Liver (tissue), 3 donors: ENCODE measurements around the gene PDCD1.

ENCODE experiments used
- CTCF ChIP-seq: fragments of 150-350 bp; IDR thresholded peaks from 2 replicates; pipeline ENCODE4 v1.5.1; 2017; ENCODE audit warnings: improper control_type of control experiment, low read depth, low read length; ENCODE audit not compliant: missing input control
- GABPA ChIP-seq, 2 donors: IDR thresholded peaks in 1 of 2; conservative IDR thresholded peaks in 1 of 2; 2 replicates each; pipeline ENCODE4 v1.6.1; 2016; ENCODE audit warnings: antibody characterized with exemption in 2 of 2, mild to moderate bottlenecking in 1 of 2, moderate library complexity in 1 of 2
- JUND ChIP-seq, 2 donors: IDR thresholded peaks; 2 replicates each; pipeline ENCODE4 v1.6.1; 2016; ENCODE audit warnings: antibody characterized with exemption in 2 of 2
- SP1 ChIP-seq: IDR thresholded peaks from 2 replicates; pipeline ENCODE4 v1.6.1; 2018; ENCODE audit warnings: antibody characterized with exemption, mild to moderate bottlenecking
- TAF1 ChIP-seq: conservative IDR thresholded peaks from 2 replicates; pipeline ENCODE4 v1.6.1; 2016; ENCODE audit warnings: antibody characterized with exemption, mild to moderate bottlenecking
- YY1 ChIP-seq: IDR thresholded peaks from 2 replicates; pipeline ENCODE4 v1.6.1; 2016; ENCODE audit warnings: antibody characterized with exemption, mild to moderate bottlenecking
- ZBTB33 ChIP-seq: IDR thresholded peaks from 2 replicates; pipeline ENCODE4 v1.6.1; 2016; ENCODE audit warnings: antibody characterized with exemption
- TF ChIP-seq, protein P1 (sequence below): IDR thresholded peaks from 2 replicates; pipeline ENCODE4 v1.6.1; 2016; ENCODE audit warnings: antibody characterized with exemption
- TF ChIP-seq, protein P2 (sequence below): IDR thresholded peaks from 2 replicates; pipeline ENCODE4 v1.6.1; 2016; ENCODE audit warnings: antibody characterized with exemption
- TF ChIP-seq, protein P3 (sequence below): IDR thresholded peaks from 2 replicates; pipeline ENCODE4 v1.6.1; 2016; ENCODE audit warnings: antibody characterized with exemption, mild to moderate bottlenecking
- donor health status: healthy.
- donor health status: healthy.

- no peak for TF ChIP-seq CTCF
- TF ChIP-seq GABPA (IDR thresholded peaks at IDR 0.05 in 1 of 2, conservative IDR thresholded peaks at IDR 0.05 in 1 of 2) = no peak
- no peak for TF ChIP-seq SP1
- TF ChIP-seq, protein P1, sequence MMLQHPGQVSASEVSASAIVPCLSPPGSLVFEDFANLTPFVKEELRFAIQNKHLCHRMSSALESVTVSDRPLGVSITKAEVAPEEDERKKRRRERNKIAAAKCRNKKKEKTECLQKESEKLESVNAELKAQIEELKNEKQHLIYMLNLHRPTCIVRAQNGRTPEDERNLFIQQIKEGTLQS = no peak
- no peak for TF ChIP-seq YY1
- TF ChIP-seq, protein P2, sequence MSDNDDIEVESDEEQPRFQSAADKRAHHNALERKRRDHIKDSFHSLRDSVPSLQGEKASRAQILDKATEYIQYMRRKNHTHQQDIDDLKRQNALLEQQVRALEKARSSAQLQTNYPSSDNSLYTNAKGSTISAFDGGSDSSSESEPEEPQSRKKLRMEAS = no peak
- no peak for TF ChIP-seq TAF1
- no peak for TF ChIP-seq ZBTB33
- no peak for TF ChIP-seq JUND (IDR thresholded peaks at IDR 0.05)
- TF ChIP-seq, protein P3, sequence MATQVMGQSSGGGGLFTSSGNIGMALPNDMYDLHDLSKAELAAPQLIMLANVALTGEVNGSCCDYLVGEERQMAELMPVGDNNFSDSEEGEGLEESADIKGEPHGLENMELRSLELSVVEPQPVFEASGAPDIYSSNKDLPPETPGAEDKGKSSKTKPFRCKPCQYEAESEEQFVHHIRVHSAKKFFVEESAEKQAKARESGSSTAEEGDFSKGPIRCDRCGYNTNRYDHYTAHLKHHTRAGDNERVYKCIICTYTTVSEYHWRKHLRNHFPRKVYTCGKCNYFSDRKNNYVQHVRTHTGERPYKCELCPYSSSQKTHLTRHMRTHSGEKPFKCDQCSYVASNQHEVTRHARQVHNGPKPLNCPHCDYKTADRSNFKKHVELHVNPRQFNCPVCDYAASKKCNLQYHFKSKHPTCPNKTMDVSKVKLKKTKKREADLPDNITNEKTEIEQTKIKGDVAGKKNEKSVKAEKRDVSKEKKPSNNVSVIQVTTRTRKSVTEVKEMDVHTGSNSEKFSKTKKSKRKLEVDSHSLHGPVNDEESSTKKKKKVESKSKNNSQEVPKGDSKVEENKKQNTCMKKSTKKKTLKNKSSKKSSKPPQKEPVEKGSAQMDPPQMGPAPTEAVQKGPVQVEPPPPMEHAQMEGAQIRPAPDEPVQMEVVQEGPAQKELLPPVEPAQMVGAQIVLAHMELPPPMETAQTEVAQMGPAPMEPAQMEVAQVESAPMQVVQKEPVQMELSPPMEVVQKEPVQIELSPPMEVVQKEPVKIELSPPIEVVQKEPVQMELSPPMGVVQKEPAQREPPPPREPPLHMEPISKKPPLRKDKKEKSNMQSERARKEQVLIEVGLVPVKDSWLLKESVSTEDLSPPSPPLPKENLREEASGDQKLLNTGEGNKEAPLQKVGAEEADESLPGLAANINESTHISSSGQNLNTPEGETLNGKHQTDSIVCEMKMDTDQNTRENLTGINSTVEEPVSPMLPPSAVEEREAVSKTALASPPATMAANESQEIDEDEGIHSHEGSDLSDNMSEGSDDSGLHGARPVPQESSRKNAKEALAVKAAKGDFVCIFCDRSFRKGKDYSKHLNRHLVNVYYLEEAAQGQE = no peak
Measured at GRCh38 chr2:241896746-241897201, 38.1 kb upstream of the PDCD1 start.
